GM18867 (cell line): Measurements from ENCODE around the gene TMA16.
"Not testable (repeated sequence)": the region's sequence is repeated elsewhere in the genome, so short reads cannot be mapped to it uniquely, and the experiment has no call there.

Experiments
- ATAC-seq: cut with Tn5 transposase; IDR thresholded peaks from one replicate; pipeline ENCODE4 v1.9.1; 2021; ENCODE audit warnings: mild to moderate bottlenecking, moderate library complexity; ENCODE audit not compliant: unreplicated experiment

TMA16 gene

GRCh38 chr4:163494360-163495241, at the start of gene TMA16:
Gene TMA16, plus strand, starts transcription at chr4:163494690. Its CDS starts 112 bp downstream, at chr4:163494802.
- ATAC-seq, result peak; percentile 87

GRCh38 chr4:163447023-163447422, 47.5 kb upstream of the TMA16 start:
- ATAC-seq, result not testable (repeated sequence)

- ATAC-seq, result no peak
Observed at GRCh38 chr4:163447481-163447880, 47.0 kb upstream of the TMA16 start.

GRCh38 chr4:163448540-163449203, 45.8 kb upstream of the TMA16 start:
- ATAC-seq, result no peak

- ATAC-seq, result no peak
Observed at GRCh38 chr4:163462556-163462955, 31.9 kb upstream of the TMA16 start.

- ATAC-seq, result no peak
Observed at GRCh38 chr4:163467082-163467770, 27.3 kb upstream of the TMA16 start.

GRCh38 chr4:163470391-163470790, 24.1 kb upstream of the TMA16 start:
- no peak for ATAC-seq

GRCh38 chr4:163473130-163473529, 21.4 kb upstream of the TMA16 start:
- no peak for ATAC-seq

GRCh38 chr4:163473576-163473975, 20.9 kb upstream of the TMA16 start, which contains the start of gene TKTL2:
Gene TKTL2, minus strand, starts transcription at chr4:163473754. Its CDS starts 20 bp downstream, at chr4:163473734.
- ATAC-seq, result no peak

- no peak for ATAC-seq
Observed at GRCh38 chr4:163474027-163474426, 20.5 kb upstream of the TMA16 start.

- no peak for ATAC-seq
Observed at GRCh38 chr4:163476761-163477438, 17.6 kb upstream of the TMA16 start.

GRCh38 chr4:163482190-163482589, 12.3 kb upstream of the TMA16 start:
- peak; percentile 86 for ATAC-seq

GRCh38 chr4:163484906-163485305, 9.6 kb upstream of the TMA16 start:
- ATAC-seq, result peak; percentile 38

- ATAC-seq, result no peak
Observed at GRCh38 chr4:163485589-163485988, 8.9 kb upstream of the TMA16 start.

- ATAC-seq, result no peak
Observed at GRCh38 chr4:163486321-163486720, 8.2 kb upstream of the TMA16 start.

- ATAC-seq, result no peak
Observed at GRCh38 chr4:163489929-163490328, 4.6 kb upstream of the TMA16 start.

- ATAC-seq, result no peak
Observed at GRCh38 chr4:163492951-163493504, 1.5 kb upstream of the TMA16 start.

- peak; percentile 33 for ATAC-seq
Observed at GRCh38 chr4:163493643-163494359, 689 bp upstream of the TMA16 start.

- peak; percentile 22 for ATAC-seq
Observed at GRCh38 chr4:163495900-163496299, 1.4 kb downstream of the TMA16 start.

- ATAC-seq, result no peak
Observed at GRCh38 chr4:163500586-163500985, 6.1 kb downstream of the TMA16 start.
